HG03060 (cell line): ENCODE results near the gene PTK6.

Experiments
- ATAC-seq: cut with Tn5 transposase; IDR thresholded peaks from one replicate; pipeline ENCODE4 v1.9.1; 2021; ENCODE audit warnings: low read depth, moderate number of reproducible peaks; ENCODE audit not compliant: unreplicated experiment

The PTK6 gene

DNA sequence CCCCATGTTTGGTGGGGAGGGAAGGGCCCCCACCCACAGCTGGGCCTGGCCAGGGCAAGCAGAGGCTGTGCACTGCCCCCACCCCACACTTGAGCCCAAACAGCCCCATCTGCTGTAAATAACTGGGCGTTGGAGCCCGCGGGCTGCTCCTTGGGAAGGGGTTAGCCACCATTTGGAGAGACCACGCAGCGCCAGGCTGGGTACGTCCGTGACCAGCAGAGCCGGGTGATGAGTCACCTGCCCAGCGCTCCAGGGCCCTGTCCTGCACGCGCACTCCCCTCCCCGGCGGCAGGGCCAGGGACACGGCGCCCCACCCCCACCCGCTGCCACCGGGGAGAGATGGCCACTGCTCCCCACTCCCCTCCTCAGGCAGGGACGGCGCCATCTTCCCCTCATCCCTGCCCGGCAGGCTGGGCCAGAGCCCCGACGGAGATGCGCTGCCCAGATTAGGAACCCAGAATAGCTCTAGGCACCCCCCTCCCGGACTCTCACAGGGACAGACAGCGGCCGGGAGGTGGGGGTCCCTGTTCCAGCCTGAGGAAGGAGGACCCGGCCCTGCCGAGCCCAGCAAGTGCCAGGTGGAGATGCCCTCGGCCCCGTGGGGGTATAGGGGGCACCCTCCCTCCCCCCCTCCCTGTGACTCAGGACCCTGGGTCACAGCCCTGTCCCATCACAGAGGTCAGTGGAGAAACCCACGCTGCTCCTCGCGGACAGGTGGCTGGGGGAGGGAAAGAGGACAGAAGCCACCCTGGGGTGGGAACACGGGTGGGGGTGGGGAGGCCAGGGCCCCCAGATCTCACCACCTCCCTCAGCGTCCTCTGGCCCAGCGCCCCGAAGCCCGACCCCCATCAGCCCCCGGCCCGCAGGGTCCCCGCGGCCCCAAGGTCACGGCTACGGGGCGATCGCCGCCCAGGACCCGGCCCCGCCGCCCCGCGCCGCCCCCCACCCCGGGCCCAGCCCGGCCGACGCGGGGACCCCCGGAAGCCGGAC lies 38.9 kb downstream of the PTK6 start:
- no peak for ATAC-seq

DNA sequence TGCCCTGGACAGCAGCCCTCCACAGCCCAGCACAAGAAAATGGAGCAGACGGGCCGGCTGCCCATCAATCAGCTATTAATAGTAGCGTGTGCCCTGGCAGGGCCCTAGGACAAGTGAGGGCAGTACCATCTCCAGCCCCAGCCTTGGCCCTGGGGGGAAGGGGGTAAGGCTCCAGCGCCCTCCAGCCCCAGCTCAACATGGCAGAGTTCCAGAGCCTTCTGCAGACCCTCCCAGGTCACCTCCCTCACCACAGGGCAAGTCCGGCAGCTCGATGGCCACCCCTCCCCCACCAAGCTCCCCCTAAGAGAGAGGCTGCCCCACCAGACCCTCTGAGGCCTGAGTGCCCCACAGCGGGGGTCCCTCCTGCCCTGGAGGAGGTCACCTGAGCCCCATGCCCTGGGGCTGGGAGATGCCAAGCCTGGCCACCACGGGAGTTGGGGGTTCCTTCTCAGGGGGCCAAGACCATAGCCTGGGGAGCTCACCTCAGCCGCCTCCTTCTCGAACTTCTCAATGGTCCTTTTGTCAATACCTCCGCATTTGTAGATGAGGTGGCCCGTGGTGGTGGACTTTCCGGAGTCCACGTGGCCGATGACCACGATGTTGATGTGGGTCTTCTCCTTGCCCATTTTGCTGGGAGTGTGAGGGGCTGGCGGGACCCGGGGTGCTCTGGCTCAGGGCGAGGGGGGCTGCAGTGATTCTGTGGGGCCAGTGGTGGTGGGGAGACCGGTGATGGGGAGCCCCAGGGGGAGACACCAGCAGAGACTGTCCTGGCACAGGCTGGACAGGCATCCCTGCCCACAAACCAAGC lies 39.8 kb downstream of the PTK6 start:
- no peak for ATAC-seq

DNA sequence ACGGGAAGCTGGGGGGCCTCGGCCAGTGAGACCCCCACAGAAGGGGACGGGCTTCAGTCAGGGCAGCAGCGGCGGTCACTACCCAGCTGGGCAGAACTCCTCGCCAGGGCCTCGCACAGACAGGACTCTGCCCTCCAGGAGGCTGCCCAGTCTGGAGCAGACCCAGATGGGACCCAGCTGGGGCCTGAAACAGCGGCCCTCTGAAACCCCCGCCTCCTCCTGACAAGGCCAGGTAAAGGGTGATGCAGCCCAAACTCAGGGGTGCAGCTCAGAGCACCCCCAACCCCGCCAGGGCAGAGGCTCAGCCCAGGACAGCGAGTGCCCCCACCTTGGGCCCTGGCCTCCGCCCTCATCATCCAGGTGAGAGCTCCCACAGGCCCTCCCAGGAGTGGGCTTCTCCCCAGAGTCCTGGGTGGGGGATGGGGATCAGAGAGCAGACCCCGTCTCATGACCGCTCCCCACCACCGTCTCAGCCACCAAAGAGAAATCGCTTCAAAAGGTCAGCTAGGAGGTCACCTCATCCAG lies 40.5 kb downstream of the PTK6 start:
- no peak for ATAC-seq

DNA sequence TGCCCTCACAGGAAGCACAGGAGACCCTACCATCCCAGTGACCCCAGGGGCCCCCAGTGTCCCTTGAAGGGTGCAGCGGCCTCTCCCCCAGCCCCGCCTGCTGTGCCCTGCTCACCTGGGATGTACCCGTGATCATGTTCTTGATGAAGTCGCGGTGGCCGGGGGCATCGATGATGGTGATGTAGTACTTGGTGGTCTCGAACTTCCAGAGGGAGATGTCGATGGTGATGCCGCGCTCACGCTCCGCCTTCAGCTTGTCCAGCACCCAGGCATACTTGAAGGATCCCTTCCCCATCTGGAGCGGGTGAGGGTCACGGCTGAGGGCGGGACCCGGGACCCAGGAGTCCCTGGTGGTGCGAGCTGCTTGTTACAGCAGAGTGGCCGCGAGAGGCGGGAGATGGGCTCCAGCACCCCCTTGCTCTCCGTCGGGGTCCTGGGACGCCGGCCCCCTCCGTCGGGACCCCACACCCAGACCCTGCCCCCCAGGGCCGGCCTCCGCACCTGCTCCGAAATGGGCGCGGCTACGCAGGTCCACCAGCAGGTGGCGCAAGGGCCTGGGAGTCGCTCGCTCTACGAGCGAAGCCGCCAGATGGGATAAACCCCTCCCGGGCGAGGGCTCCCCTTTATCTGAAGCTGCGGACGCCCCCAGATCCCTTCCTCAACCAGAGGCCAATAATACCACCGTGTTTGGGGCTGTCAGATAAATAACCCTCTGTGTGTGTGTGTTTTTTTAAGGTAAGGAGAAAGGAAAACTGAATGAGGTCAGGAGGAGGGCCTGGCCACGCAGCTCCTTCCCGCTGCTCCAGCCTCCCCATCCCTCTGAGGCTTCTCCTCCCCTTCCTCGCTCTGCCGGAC lies 41.2 kb downstream of the PTK6 start:
- no peak for ATAC-seq

DNA sequence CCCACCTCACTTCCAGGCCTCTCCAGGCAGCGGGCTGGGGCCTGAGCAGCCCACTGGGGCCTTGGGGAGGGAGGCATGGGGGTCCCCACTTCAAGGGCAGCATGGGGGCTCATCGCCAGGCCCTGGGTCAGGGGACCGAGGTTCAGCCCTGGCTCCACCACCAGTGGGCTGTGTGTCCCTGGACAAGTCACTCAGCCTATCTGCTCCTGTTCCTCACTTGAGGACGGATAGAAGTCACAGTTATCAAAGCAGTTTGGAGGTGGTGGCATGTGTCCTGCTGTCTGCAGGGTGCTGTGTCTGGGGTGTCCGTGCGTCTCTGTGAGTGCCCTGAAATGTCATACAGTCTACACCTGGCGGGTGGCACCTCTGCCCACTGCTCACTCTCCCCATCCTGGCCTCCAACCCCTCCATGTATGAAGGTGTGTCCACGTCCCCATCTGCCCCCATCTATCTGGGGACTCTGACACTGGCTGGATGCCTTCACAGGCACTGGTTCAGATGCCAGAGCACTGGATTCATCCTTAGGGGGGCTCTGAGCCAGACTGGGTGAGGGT lies 41.9 kb downstream of the PTK6 start:
- no peak for ATAC-seq

DNA sequence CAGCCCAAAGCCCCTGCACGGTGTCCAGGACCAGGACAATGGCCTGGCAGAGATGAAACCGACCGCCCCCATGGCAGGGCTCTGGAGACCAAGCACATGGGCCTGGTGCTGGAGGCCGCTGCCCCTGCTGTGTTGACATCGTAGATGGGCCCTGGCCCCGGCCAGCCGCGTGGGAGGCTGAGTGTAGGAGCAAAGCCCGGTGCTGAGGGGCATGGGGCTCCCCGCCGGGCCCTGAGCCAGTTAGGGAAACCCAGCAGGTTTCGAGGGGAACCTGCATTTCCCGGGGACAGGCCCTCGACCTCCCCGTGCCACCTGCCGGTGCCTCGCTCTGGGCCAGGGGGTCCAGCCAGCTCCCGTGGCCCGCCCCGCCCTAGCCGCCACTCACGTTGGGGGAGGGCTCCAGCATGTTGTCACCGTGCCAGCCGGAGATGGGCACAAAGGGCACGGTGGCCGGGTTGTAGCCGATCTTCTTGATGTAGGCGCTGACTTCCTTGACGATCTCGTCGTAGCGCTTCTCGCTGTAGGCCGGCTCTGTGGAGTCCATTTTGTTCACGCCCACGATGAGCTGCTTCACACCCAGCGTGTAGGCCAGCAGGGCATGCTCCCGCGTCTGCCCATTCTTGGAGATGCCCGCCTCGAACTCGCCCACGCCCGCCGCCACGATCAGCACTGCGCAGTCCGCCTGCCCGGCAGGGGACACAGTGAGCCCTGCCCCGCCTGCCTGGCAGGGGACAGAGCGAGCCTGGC lies 42.6 kb downstream of the PTK6 start:
- no peak for ATAC-seq

DNA sequence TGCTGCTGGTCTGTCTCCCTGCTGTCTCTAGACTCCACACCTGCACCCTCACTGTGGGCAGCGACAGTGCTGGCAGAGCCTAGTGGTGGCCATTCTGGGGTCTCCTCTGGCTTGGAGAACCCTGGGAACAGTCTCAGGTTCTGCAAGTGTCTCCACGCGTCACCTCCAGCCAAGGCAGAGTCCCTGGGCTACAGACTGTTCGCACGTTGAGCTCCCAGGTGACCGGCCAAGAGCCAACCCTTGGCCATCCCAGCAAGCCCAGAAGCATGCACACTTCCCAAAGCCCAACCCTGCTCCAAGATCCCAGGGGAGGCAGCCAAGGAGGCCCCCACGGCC lies 43.1 kb downstream of the PTK6 start:
- no peak for ATAC-seq

DNA sequence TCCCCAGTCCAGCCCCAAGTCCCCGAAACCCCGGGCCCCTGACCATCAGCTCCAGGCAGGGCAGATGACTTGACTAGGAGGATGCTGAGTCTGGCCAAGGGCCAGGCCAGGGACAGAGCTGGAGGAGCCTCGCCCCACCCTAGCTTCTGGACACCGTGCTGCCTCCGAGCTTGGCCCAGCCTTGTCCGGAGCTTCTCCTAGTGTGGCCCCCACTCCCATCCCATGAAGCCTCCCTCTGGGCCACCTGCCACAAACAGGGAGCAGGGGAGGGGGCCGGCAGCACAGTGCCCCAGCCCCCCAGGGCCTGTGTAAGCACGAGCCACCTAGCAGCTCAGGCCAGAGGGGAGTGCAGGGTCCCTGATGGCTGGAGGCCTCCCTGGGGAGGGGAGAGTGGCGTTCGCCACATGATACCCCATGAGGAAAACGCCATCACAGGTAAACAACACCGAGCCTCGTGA lies 43.6 kb downstream of the PTK6 start:
- ATAC-seq = no peak

DNA sequence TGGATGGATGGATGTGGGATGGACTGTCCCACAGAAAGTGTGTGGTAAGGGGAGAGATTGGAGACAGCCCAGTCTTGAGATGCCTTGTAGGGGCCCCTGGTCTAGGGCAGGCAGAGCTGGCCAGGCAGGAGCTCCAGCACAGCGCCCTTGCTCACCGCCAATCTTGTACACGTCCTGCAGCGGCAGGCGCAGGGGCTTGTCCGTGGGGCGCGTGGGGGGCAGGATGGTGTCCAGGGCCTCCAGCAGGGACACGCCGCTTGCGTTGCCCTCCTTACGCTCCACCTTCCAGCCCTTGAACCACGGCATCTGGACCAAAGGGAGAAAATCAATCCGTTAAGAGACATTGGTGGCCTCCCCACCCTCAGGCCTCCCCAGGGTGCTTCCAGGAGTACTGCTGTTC lies 44.2 kb downstream of the PTK6 start:
- ATAC-seq = no peak

DNA sequence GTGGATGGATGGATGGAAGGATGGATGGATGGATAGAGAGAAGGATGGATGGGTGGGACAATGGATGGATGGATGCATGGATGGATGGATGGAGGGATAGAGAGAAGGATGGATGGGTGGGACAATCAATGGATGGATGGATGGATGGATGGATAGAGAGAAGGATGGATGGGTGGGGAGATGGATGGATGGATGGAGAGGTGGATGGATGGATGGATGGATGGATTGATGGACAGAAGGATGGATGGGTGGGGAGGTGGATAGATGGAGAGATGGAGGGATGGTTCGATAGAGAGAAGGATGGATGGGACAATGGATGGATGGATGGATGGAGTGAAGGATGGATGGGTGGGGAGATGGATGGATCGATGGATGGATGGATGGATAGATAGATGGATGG lies 44.7 kb downstream of the PTK6 start:
- ATAC-seq = no peak

DNA sequence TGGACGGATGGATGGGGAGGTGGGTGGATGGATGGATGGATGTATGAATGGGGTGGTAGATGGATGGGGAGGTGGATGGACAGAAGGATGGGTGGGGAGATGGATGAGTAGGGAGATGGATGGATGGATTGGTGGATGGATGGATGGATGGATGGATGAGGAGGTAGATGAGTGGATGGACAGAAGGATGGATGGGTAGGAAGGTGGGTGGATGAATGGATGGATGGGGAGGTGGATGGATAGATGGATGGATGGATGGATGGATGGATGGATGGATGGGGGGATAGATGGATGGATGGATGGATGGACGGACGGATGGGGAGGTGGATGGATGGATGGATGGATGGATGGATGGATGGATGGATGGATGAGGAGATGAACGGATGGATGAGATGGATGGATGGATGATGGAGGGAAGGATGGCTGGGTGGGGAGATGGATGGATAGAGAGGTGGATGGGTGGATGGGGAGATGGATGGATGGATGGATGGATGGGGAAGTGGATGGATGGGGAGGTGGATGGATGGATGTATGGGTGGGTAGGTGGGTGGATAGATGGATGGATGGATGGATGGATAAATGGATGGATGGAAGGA lies 45.4 kb downstream of the PTK6 start:
- no peak for ATAC-seq

DNA sequence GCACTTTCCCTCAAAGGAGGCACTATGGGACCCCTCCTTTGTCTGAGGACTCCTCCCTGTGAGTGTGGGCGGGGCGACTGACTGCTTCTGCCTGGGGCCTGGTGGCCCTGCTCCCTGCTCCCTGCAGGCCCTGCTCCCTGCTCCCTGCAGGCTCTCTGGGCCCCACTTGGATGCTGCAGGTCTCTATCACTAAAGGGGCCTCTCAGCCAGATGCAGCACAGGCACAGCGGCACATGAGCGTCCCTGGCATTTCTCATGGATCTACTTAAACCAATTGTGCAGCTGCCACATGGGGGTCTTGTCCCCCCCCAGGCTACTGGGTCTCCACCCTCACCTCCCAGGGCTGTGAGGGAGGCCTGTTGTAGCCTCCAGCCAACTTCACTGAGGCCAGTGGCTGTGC lies 46.1 kb downstream of the PTK6 start:
- no peak for ATAC-seq

DNA sequence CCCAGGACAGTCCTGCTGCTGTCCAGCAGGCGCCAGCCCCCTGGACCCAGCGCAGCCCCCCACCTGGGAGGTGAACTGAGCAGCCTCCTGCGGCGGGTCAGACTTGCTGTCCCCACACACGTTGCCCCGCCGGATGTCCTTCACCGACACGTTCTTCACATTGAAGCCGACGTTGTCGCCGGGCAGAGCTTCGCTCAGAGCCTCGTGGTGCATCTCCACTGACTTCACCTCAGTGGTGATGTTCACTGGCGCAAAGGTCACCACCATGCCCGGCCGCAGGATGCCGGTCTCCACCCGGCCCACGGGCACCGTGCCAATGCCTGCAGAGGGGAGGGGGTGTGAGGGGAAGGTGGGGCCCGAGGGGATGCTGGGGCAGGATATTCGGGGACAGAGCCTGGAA lies 46.8 kb downstream of the PTK6 start:
- ATAC-seq = no peak

DNA sequence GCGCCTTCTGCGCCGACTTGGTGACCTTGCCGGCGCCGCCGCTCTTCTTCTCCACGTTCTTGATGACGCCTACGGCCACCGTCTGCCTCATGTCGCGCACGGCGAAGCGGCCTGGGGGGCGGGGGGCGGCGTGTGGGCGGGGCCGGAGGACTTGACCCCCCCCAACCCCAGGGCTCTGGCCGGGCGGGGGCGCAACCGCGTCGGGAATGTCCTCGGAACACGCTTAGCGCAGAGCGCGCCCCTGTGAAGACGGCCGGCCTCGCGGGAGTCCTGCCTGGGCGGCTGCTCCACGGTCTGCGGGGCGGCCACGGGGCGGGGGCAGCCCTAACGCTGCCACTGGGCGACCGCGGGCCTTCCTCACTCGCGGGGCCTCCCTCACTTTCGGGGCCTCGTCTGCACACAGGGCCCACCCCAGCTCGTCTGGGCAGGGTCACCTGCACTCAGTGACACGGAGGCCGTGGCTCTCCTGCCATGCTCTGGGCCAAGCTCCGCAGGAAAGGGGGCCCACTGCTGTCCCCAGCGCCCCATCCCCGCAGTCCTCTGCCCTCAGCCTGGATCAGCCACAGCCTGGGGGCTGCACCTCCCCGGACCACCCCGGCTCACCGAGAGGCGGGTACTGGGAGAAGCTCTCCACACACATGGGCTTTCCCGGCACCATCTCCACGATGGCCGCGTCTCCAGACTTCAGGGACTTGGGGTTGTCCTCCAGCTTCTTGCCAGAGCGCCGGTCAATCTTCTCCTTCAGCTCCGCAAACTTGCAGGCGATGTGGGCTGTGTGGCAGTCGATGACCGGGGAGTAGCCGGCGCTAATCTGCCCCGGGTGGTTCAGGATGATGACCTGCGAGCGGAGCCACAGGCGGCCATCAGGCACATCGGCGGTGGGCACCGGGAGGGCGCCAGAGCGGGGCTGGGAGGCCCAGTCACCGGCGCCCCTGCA lies 48.6 kb downstream of the PTK6 start:
- no peak for ATAC-seq

DNA sequence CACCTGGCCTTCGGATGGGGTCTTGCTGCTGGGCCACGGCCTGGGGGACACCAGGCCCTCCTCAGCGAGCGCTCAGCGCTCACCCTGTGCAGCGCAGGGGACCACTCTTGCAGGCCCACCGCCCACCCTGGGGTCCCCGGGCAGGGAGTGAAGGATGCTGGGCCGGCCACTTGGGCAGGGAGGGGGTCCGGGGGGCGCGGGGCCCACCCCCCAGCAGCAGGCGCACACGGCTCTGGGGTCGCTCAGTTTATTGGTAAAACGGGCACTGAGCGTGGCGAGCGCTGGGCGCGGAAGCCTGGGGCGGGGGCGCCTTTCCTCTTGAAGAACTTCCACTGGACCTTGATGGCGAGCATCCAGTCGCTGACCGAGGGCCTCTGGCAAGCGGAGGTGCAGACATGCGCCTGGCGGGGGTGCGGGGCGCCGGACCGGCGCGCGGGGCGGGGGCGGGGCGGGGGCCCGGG lies 49.4 kb downstream of the PTK6 start:
- ATAC-seq = no peak

DNA sequence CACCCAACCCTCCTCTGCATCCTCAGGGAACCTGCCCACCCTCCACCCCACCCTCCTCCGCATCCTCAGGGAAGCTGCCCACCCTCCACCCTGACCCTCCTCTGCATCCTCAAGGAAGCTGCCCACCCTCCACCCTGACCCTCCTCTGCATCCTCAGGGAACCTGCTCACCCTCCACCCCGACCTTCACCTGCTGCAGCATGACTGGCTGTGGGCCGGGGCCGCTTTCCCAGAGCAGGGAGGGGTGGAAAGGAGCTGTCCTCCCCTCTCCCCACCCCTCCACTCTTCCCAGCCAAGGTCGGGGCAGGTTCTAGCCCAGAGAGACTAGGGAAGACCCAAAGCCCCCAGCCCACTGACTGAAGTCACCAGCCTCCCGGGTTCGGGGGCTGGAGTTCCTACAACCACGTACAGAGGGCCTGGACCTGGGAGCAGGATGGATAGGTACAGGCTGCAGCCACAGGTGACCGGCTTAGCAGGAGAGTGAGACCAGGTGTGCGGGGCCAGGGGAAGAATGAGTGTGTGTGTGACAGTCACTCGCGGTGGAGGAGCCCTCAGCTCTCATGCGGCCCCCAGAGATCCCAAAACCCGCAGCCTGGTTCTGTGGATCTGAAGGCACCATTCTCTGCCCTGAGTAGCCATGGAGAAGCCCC lies 49.9 kb downstream of the PTK6 start:
- ATAC-seq = no peak

DNA sequence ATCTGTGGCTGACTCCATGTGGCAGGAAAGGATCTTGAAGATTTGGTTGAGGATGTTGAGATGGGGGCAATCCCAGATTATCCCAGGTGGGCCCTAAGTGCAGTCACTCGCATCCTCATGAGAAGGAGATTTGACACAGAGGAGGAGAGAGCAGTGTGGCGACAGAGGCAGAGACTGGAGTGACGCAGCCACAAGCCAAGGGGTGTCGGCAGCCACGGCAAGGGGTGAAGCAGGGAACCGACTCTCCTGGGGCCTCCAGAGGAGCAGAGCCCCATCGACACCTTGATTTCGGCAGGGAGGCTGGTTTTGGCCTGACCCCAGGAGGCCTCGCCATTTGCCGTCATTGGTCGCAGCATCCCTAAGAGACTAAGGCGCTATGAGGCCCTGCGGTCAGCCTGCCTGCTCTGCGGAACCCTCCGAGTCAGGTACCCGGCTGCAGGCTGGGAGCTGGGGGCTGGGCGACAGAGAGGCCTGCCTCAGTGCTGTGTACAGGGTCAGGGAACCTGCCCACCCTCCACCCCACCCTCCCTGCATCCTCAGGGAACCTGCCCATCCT lies 50.8 kb downstream of the PTK6 start:
- ATAC-seq = no peak
